ENCODE data around the gene ZNF556.

ZNF556 gene

DNA sequence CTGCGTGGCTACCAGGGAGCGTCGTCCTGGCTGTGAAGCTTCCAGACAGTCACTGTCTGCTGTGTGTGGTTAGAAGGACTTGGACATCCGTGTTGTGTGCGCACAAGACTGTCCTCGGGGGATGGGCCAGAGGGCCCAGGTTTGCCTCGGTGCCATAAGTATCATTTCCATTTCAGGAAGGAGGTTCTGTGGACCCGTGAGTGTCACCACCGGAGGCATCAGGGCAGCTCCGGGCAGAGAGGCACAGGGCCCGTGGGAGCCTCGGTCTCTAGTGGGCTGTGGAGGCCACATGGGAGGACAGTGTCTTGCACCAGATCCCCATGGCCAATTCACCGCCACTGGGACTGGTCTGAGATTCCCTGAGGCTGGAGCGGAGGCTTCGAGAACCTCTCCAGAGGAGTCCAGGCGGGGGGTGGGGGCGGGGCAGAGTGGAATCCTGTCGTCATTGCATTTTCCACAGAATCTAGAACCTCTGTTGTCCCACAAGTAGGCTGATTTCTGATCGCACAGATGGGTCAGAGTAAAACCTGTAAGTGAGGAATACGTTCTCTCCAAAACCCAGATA is 39.6 kb downstream of the ZNF556 start:
- no peak for DNase-seq

DNA sequence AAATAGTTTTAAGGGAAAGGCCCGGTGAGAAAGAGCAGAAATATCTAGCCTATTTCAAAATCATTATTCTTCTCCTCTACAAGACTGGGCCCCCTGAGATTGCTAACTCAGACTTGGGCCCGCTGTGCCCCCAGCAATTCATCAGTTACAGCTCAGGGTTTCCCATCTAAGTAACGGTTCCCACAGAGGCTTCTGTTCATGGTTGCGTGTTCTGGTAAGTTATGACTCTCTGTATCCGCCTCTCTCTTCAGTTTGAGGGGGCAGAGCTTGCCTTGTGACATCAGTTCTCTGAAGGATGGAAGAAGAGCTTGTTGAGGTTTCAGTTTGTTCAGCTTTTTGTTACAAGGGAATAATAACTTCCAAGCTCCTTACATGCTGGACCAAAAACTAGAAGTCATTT is 45.2 kb downstream of the ZNF556 start:
- no peak for DNase-seq

- no peak for DNase-seq
Measured at GRCh38 chr19:2917275-2918184, 50.4 kb downstream of the ZNF556 start.

DNA sequence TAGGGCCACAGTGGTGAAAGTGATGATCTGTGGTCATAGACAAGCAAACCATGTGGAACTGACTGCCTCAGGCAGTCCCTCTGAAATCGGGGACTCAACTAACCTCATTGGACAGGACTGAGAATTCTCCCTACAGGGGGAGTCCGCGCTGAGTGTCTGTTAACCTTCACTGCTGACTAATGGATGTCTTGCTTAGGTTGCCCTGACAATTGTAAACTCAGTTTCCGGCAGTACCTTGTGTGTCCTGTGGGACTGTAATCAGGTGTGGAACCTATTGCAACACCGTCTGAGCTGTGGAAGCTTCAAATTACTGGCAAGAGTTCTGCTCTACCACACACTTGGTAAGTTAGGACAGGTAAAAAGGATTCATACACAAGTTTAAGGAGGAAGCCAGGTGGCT is 55.9 kb downstream of the ZNF556 start:
- no peak for DNase-seq

DNA sequence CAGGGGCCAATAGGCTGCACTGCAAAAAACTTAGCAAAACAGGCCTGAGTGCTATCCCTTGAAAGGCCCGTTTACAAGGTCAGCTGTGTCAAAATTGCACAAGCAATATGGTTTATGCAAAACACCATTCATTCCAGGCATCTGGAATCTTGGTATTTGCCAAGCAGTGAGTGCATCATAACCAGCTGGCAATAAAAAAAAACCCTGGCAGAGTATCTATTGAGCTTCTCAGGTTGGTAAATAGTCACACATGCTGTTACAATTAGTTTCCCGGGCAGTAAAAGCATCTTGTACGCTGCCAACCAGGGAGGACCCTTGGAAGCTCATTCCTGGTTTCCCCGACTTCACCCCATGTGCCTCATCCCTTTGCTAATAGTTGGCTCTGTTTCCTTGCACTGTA is 56.4 kb downstream of the ZNF556 start:
- no peak for DNase-seq

DNA sequence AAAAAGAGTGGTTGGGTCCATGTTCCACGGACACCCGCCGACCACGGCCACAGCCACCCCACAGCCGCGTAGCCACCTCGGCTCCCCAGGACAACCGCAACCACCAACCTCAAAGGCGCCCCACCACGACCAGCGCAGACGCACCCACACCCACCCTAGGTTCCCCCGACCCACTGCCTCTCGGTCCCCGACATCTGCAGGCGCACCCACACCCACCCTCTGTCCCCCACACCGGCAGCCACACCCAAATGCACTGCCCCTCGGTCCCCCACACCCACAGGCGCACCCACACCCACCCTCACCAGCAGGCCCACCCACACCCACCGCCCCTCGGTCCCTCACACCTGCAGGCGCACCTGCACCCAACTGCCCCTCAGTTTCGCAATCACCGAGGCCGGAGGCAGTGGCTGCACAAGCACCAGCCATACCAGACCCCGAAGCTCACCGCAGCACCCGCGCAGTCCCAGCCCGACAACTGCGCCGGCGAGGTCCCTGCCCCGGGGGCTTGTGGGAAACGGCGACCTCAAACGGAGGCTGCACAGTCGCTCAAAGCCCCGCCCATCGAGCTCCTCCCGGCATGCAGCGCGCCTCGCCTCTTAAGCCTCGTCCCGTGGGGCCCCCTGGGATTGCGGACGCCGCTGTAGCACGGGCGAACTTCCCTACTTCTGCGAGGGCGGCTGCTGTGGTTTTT is 59.4 kb downstream of the ZNF556 start:
- DNase-seq, result no peak

DNA sequence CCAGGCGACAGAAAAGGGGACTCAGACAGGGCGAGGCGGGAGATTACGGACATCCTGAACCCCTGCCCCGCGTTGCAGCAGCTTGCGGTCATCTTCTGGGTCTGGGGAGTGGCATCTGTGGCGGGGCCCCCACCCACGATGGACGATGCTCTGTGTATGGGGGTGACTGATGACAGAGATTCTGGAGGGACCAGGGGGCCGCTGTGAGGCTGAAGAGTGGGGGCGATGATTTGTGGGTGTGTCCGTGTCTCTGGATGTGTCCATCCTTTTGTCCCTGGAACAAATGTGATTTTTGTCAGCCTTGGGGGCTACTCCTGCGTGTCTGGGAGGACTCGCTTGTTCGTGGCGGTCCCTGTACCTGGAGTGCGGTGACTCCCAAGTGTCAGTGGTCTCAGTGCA is 59.9 kb downstream of the ZNF556 start:
- no peak for DNase-seq
